ENCODE data around the gene SLC9B1. TPM values are rescaled to one million over a fixed set of nuclear protein-coding genes. Genes with fewer than 3 reads are reported as not detected.
A peak's percentile ranks its signal among the peaks of the same experiment; 100 is the strongest.

SLC9B1 gene
- total and polyA plus RNA-seq, 2 of the 13 experiments (the other 11 are each of a cell fraction or from before 2014, with no cell fraction given): 0.17 to 0.20 TPM

GRCh38 chr4:102868781-102869568, 150.5 kb downstream of the SLC9B1 start, which contains the start of gene CISD2 (continued):
- TF ChIP-seq DMAP1 (CRISPR knock-in tag; IDR thresholded peaks at IDR 0.05) (peak; percentile 92), XBP1 (CRISPR knock-in tag; IDR thresholded peaks at IDR 0.05) (0 out of 2 replicates have a peak, but pooled peaks have one; percentile 70), ZNF703 (CRISPR knock-in tag; IDR thresholded peaks at IDR 0.05; ENCODE audit: borderline replicate concordance) (no peak; the same call in 1 of the 2 replicates), HNRNPH1 (optimal IDR thresholded peaks at IDR 0.05; ENCODE audit: low read depth, low read length) (peak; percentile 67), NR2F6 (IDR thresholded peaks at IDR 0.05) (no peak), NR2F6 (CRISPR knock-in tag; IDR thresholded peaks at IDR 0.05) (peak; percentile 53; the same call in 1 of the 2 replicates), ZNF556 (CRISPR knock-in tag; IDR thresholded peaks at IDR 0.05; ENCODE audit: borderline replicate concordance) (peak; percentile 82), SNAPC4 (CRISPR knock-in tag; IDR thresholded peaks at IDR 0.05) (peak; percentile 88), LBX2 (CRISPR knock-in tag; IDR thresholded peaks at IDR 0.05; ENCODE audit: borderline replicate concordance) (peak; percentile 20; the same call in 1 of the 2 replicates), TBX2 (CRISPR knock-in tag; IDR thresholded peaks at IDR 0.05; ENCODE audit: borderline replicate concordance) (peak; percentile 93), PHF20 (CRISPR knock-in tag; IDR thresholded peaks at IDR 0.05) (peak; percentile 60), PAX8 (CRISPR knock-in tag; IDR thresholded peaks at IDR 0.05; ENCODE audit: borderline replicate concordance) (peak; percentile 93; the same call in 1 of the 2 replicates)
- TF ChIP-seq, protein P1, sequence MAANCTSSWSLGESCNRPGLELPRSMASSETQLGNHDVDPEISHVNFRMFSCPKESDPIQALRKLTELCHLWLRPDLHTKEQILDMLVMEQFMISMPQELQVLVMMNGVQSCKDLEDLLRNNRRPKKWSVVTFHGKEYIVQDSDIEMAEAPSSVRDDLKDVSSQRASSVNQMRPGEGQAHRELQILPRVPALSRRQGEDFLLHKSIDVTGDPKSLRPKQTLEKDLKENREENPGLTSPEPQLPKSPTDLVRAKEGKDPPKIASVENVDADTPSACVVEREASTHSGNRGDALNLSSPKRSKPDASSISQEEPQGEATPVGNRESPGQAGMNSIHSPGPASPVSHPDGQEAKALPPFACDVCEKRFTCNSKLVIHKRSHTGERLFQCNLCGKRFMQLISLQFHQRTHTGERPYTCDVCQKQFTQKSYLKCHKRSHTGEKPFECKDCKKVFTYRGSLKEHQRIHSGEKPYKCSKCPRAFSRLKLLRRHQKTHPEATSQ (CRISPR knock-in tag; IDR thresholded peaks at IDR 0.05; ENCODE audit: borderline replicate concordance): peak; percentile 74
- TF ChIP-seq, protein P2, sequence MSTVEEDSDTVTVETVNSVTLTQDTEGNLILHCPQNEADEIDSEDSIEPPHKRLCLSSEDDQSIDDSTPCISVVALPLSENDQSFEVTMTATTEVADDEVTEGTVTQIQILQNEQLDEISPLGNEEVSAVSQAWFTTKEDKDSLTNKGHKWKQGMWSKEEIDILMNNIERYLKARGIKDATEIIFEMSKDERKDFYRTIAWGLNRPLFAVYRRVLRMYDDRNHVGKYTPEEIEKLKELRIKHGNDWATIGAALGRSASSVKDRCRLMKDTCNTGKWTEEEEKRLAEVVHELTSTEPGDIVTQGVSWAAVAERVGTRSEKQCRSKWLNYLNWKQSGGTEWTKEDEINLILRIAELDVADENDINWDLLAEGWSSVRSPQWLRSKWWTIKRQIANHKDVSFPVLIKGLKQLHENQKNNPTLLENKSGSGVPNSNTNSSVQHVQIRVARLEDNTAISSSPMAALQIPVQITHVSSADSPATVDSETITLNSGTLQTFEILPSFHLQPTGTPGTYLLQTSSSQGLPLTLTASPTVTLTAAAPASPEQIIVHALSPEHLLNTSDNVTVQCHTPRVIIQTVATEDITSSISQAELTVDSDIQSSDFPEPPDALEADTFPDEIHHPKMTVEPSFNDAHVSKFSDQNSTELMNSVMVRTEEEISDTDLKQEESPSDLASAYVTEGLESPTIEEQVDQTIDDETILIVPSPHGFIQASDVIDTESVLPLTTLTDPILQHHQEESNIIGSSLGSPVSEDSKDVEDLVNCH (CRISPR knock-in tag; IDR thresholded peaks at IDR 0.05): peak; percentile 84; the same call in 1 of the 2 replicates
- TF ChIP-seq, protein P3, sequence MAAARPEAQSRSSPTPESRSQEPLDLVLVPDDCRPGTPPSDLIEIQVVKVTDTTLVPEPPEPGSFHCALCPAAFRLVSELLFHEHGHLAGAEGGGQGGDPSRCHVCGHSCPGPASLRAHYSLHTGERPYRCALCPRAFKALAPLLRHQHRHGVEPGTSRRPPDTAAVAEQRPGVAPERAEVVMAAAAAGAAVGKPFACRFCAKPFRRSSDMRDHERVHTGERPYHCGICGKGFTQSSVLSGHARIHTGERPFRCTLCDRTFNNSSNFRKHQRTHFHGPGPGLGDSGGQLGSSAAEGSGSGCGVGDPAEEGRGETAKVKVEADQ (CRISPR knock-in tag; IDR thresholded peaks at IDR 0.05; ENCODE audit: borderline replicate concordance): peak; percentile 72
- TF ChIP-seq, protein P4, sequence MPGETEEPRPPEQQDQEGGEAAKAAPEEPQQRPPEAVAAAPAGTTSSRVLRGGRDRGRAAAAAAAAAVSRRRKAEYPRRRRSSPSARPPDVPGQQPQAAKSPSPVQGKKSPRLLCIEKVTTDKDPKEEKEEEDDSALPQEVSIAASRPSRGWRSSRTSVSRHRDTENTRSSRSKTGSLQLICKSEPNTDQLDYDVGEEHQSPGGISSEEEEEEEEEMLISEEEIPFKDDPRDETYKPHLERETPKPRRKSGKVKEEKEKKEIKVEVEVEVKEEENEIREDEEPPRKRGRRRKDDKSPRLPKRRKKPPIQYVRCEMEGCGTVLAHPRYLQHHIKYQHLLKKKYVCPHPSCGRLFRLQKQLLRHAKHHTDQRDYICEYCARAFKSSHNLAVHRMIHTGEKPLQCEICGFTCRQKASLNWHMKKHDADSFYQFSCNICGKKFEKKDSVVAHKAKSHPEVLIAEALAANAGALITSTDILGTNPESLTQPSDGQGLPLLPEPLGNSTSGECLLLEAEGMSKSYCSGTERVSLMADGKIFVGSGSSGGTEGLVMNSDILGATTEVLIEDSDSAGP (CRISPR knock-in tag; IDR thresholded peaks at IDR 0.05; ENCODE audit: borderline replicate concordance): peak; percentile 78; the same call in 1 of the 2 replicates
